Endothelial cell of umbilical vein (primary cell): Measurements from ENCODE around the gene UNC45A. TPM values are rescaled to one million over a fixed set of nuclear protein-coding genes. Genes with fewer than 3 reads are reported as not detected.
"Not testable (repeated sequence)": the region's sequence is repeated elsewhere in the genome, so short reads cannot be mapped to it uniquely, and the experiment has no call there.

Experiments
- BruUV-seq: library from RNA; stranded (reverse); fragments of 400-500 nt; replicated peaks from 2 replicates; lab custom pipeline; 2021; lab: Mats Ljungman, UMichigan
- CTCF ChIA-PET: fragments of 300-600, 350-600 bp; sonication (Branson Sonifier 250); formaldehyde crosslinking; loops from one replicate; lab custom pipeline; 2021; ENCODE audit warnings: antibody characterized with exemption, inconsistent platforms; lab: Charles Lee
- POLR2A ChIA-PET: fragments of 300-600, 350-600 bp; sonication (Branson Sonifier 250); formaldehyde crosslinking; loops from one replicate; lab custom pipeline; 2021; ENCODE audit warnings: antibody characterized with exemption, inconsistent platforms; lab: Charles Lee
- DNase-seq: peaks from one replicate; pipeline ENCODE4 v3.0.0-alpha.2; 2011; ENCODE audit warnings: low read depth, low spot score
- FAIRE-seq: peaks from 2 replicates; lab custom pipeline; 2011; peaks lifted over from hg19 to GRCh38; lab: Jason Lieb, UNC
- H2AFZ ChIP-seq: 2 replicates; pipeline ENCODE4 v1.6.0; 2012; ENCODE audit warnings: low read depth, low read length, control low read depth, inconsistent platforms
- H3K27ac ChIP-seq: 2 replicates; pipeline ENCODE4 v1.5.1; 2011; ENCODE audit warnings: low read depth, mild to moderate bottlenecking, control low read depth, low read length, moderate library complexity; ENCODE audit not compliant: insufficient read depth
- H3K27me3 ChIP-seq, 2 experiments: 2 replicates each; pipeline versions ENCODE4 v1.6.0 to v1.6.1; 2011; ENCODE audit warnings: low read length in 2 of 2, mixed read lengths in 1 of 2; ENCODE audit not compliant: control insufficient read depth in 2 of 2, insufficient read depth in 2 of 2
- H3K36me3 ChIP-seq, 2 experiments: 2 replicates in 1 of 2; 3 replicates in 1 of 2; pipeline ENCODE4 v1.5.1; 2011; ENCODE audit warnings: low read length in 2 of 2, mild to moderate bottlenecking in 1 of 2, moderate library complexity in 1 of 2; ENCODE audit not compliant: control insufficient read depth in 2 of 2, insufficient read depth in 2 of 2; ENCODE audit errors: extremely low read depth in 1 of 2
- H3K4me1 ChIP-seq: 3 replicates; pipeline ENCODE4 v1.5.1; 2011; ENCODE audit warnings: mild to moderate bottlenecking, low read length; ENCODE audit not compliant: control insufficient read depth, insufficient read depth; ENCODE audit errors: extremely low read depth
- H3K4me2 ChIP-seq: 2 replicates; pipeline ENCODE4 v1.6.1; 2011; ENCODE audit warnings: low read length, control low read depth, mixed read lengths; ENCODE audit not compliant: insufficient read depth
- H3K4me3 ChIP-seq, 3 experiments: fragments of 200-600 bp in 1 of 3; sonication (generic), shearing (Covaris generic) in 1 of 3; replicated peaks in 1 of 3; 2 replicates each; pipeline ENCODE4 v1.5.1; 2011 to 2016; ENCODE audit warnings: control low read depth in 3 of 3, low read length in 3 of 3, mild to moderate bottlenecking in 2 of 3, inconsistent platforms in 1 of 3, low read depth in 1 of 3, moderate library complexity in 1 of 3; ENCODE audit not compliant: insufficient read depth in 1 of 3
- H3K79me2 ChIP-seq: 2 replicates; pipeline ENCODE4 v1.6.0; 2012; ENCODE audit warnings: low read length, inconsistent platforms; ENCODE audit not compliant: control insufficient read depth, insufficient read depth
- H3K9ac ChIP-seq: replicated peaks from 2 replicates; pipeline ENCODE3; 2011; ENCODE audit warnings: low read length, control low read depth; ENCODE audit not compliant: insufficient read depth; ENCODE audit errors: extremely low read depth
- H3K9me1 ChIP-seq: replicated peaks from 3 replicates; pipeline ENCODE4 v1.6.0; 2011; ENCODE audit warnings: mild to moderate bottlenecking, low read length; ENCODE audit not compliant: control insufficient read depth, insufficient read depth; ENCODE audit errors: extremely low read depth
- H3K9me3 ChIP-seq: replicated peaks from 2 replicates; pipeline ENCODE4 v1.5.1; 2012; ENCODE audit warnings: low read length, inconsistent platforms; ENCODE audit not compliant: control insufficient read depth, insufficient read depth
- H4K20me1 ChIP-seq: replicated peaks from 2 replicates; pipeline ENCODE3; 2011; ENCODE audit warnings: mild to moderate bottlenecking, low read length; ENCODE audit not compliant: control insufficient read depth, insufficient read depth; ENCODE audit errors: extremely low read depth
- EZH2 ChIP-seq: IDR thresholded peaks from 2 replicates; pipeline ENCODE4 v1.6.1; 2012; ENCODE audit warnings: borderline replicate concordance, low read depth, mild to moderate bottlenecking, moderate library complexity, low read length, inconsistent platforms; ENCODE audit not compliant: severe bottlenecking
- FOS ChIP-seq: IDR thresholded peaks from 2 replicates; pipeline ENCODE4 v1.6.1; 2011; ENCODE audit warnings: mild to moderate bottlenecking, low read length, moderate library complexity, borderline replicate concordance; ENCODE audit not compliant: insufficient read depth
- GATA2 ChIP-seq: IDR thresholded peaks from 2 replicates; pipeline ENCODE4 v1.7.0; 2011; ENCODE audit warnings: low read depth, mild to moderate bottlenecking, moderate library complexity, mixed read lengths, low read length; ENCODE audit not compliant: insufficient read length, insufficient read depth
- JUN ChIP-seq: IDR thresholded peaks from 2 replicates; pipeline ENCODE4 v1.6.1; 2011; ENCODE audit warnings: borderline replicate concordance, low read depth; ENCODE audit not compliant: insufficient read length, insufficient read depth
- MYC ChIP-seq: IDR thresholded peaks from one replicate; pipeline ENCODE4 v1.6.1; 2011; ENCODE audit warnings: mild to moderate bottlenecking, low read depth, low read length
- POLR2A ChIP-seq: IDR thresholded peaks from 2 replicates; pipeline ENCODE4 v1.6.1; 2012; ENCODE audit warnings: low read depth, mild to moderate bottlenecking, control low read depth, low read length
- POLR2AphosphoS5 ChIP-seq: IDR thresholded peaks from 2 replicates; pipeline ENCODE4 v1.6.1; 2012; ENCODE audit warnings: low read depth, mild to moderate bottlenecking, control low read depth, low read length, moderate library complexity; ENCODE audit not compliant: insufficient read depth
- dilution Hi-C: fragments of 300-500 bp; cut with MboI; formaldehyde crosslinking; loops from one replicate; pipeline ENCODE4 v1.15.0; 2019; ENCODE audit warnings: low sequenced_read_pairs; ENCODE audit not compliant: extremely low pct_ligation_motif_present
- intact Hi-C: fragments of 100-400 bp; cut with micrococcal nuclease; formaldehyde crosslinking; loops from one replicate; pipeline ENCODE4 v1.10.0; 2022
- polyA plus RNA-seq, 4 experiments: library from polyadenylated mRNA; depleted of rRNA in 3 of 4; stranded (reverse) in 3 of 4; unstranded in 1 of 4; fragments of >200 nt; gene quantifications; 2 replicates each; pipeline versions ENCODE4 v1.2.1 to v1.2.3, GENCODE V29; 2011 to 2012; ENCODE audit warnings: missing spikeins in 1 of 4
- total RNA-seq: library from RNA; stranded (reverse); gene quantifications from 2 replicates; pipeline ENCODE4 v1.2.3, GENCODE V29; 2021
- TF ChIP-seq, protein P1 (sequence below), 2 donors: IDR thresholded peaks; 1 replicate in 1 of 2; 2 replicates in 1 of 2; pipeline ENCODE4 v1.5.1; 2011; ENCODE audit warnings: low read length in 2 of 2, mild to moderate bottlenecking in 2 of 2, moderate library complexity in 2 of 2, control low read depth in 1 of 2, inconsistent platforms in 1 of 2, low read depth in 1 of 2; ENCODE audit not compliant: insufficient read depth in 1 of 2; ENCODE audit errors: extremely low read depth in 1 of 2
- TF ChIP-seq, protein P2 (sequence below): IDR thresholded peaks from 2 replicates; pipeline ENCODE4 v1.6.1; 2011; ENCODE audit not compliant: insufficient read depth, insufficient read length

The UNC45A gene
- total and polyA plus RNA-seq, 2 donors (not counting 3 experiments of a cell fraction or from before 2014, with no cell fraction given) = 103 to 106 TPM

DNA sequence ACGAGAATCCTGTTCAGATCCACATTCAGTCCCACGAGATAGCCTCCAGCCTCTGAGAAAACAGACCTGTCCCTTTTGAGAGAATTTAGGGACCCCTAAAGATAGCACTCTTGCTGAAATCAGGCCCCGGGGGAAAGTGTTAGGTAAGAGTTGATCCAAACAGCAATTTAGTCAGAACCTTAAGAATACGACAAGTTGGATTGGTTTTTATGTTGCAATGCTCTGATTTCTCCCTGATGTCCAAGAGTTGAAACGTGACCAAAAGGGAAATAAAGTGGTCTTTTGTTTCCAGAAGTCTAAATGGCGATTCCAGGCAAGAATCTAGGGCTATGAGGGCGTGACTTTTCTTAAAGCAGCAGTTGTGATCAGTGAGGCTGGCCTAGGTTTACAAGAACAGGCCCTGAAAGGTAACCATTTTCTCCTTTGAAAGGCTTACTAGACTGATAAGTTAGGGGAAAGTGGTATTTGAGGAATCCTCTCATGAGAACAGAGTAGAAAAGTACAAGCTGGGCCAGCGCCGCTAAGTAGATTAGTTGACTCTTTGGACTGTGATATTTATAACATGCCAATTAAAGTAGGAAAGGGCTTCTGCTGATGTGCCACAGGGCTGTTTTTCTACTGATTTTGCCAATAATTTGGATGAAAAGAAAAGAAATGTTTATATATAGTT lies 27.1 kb upstream of the UNC45A start:
- dilution Hi-C loops (no loop called here), intact Hi-C loops (no loop called here)
- Histone ChIP-seq H3K27me3 (no peaks in the 10 kb centered on the region), H3K9ac (no peak overlapping the region), H3K4me3 (no peak overlapping the region), H3K9me3 (no peaks in the 10 kb centered on the region), H3K79me2 (peaks cover 4% of the 10 kb centered on the region), H3K9me1 (no peaks in the 10 kb centered on the region), H3K27ac (no peak overlapping the region), H2AFZ (no peak overlapping the region), H3K36me3 (peaks cover 5 to 57% of the 10 kb centered on the region in 2 experiments), H3K4me1 (peaks cover 10% of the 10 kb centered on the region), H3K4me2 (no peak overlapping the region), H4K20me1 (no peaks in the 10 kb centered on the region)
- POLR2A ChIA-PET = no interaction called here
- DNase-seq = no peak
- BruUV-seq = no TSS peak
- no peak for TF ChIP-seq JUN
- TF ChIP-seq, protein P1, sequence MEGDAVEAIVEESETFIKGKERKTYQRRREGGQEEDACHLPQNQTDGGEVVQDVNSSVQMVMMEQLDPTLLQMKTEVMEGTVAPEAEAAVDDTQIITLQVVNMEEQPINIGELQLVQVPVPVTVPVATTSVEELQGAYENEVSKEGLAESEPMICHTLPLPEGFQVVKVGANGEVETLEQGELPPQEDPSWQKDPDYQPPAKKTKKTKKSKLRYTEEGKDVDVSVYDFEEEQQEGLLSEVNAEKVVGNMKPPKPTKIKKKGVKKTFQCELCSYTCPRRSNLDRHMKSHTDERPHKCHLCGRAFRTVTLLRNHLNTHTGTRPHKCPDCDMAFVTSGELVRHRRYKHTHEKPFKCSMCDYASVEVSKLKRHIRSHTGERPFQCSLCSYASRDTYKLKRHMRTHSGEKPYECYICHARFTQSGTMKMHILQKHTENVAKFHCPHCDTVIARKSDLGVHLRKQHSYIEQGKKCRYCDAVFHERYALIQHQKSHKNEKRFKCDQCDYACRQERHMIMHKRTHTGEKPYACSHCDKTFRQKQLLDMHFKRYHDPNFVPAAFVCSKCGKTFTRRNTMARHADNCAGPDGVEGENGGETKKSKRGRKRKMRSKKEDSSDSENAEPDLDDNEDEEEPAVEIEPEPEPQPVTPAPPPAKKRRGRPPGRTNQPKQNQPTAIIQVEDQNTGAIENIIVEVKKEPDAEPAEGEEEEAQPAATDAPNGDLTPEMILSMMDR (IDR thresholded peaks at IDR 0.05; ENCODE audit: extremely low read depth in 1 of 2, insufficient read depth in 1 of 2, low read depth in 1 of 2, low read length in 2 of 2) = no peak
- no peak for TF ChIP-seq EZH2
- no peak for TF ChIP-seq MYC
- TF ChIP-seq FOS = no peak
- TF ChIP-seq POLR2A = no peak
- TF ChIP-seq GATA2 = no peak
- no peak for TF ChIP-seq POLR2AphosphoS5
- TF ChIP-seq, protein P2, sequence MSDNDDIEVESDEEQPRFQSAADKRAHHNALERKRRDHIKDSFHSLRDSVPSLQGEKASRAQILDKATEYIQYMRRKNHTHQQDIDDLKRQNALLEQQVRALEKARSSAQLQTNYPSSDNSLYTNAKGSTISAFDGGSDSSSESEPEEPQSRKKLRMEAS = no peak
- CTCF ChIA-PET = interaction anchor here (7.3 kb wide), 1 partner anchor 24 kb away, joined by 57 read pairs; the partner anchor contains the start of gene HDDC3
- FAIRE-seq = no peak

DNA sequence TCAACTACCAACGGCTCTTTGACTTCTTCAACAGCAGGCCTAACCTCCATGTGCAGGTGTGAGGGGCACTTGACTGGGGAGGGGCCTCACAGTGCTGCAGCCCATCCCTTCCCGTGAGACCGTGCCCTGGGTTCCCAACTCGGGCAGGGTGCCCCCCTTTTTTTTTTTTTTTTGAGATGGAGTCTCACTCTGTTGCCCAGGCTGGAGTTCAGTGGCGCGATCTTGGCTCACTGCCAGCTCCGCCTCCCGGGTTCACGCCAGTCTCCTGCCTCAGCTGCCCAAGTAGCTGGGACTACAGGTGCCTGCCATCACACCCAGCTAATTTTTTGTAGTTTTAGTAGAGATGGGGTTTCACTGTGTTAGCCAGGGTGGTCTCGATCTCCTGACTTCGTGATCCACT lies 25.6 kb upstream of the UNC45A start:
- DNase-seq, H3K79me2 ChIP-seq, H2AFZ ChIP-seq, dilution Hi-C loops, H3K9ac ChIP-seq, FAIRE-seq, H3K9me1 ChIP-seq, H4K20me1 ChIP-seq, H3K4me3 ChIP-seq, intact Hi-C loops, H3K4me1 ChIP-seq, H3K9me3 ChIP-seq, H3K27me3 ChIP-seq, H3K4me2 ChIP-seq, H3K27ac ChIP-seq, BruUV-seq, POLR2A ChIA-PET: not testable (repeated sequence)
- H3K36me3 ChIP-seq = peaks cover 5 to 67% of the 10 kb centered on the region in 2 experiments
- CTCF ChIA-PET = interaction anchor here (0.7 kb wide), 1 partner anchor 27 kb away, joined by 3 read pairs; no protein-coding TSS in a partner anchor
